SK-N-SH (cell line): ENCODE results near the gene CHST3. TPM values are rescaled to one million over a fixed set of nuclear protein-coding genes. Genes with fewer than 3 reads are reported as not detected.

Experiments used
- CTCF ChIA-PET: fragments of 300-600, 350-600 bp; formaldehyde crosslinking; extraction: SDS; loops from one replicate; lab custom pipeline; 2021; lab: Yijun Ruan, JAX
- POLR2A ChIA-PET: fragments of 350-600 bp; sonication (Branson Sonifier 250); formaldehyde crosslinking; extraction: SDS; loops from one replicate; lab custom pipeline; 2020; ENCODE audit warnings: antibody characterized with exemption, inconsistent platforms; lab: Yijun Ruan, JAX
- DNase-seq: peaks from one replicate; pipeline ENCODE4 v3.0.0; 2012
- H2AFZ ChIP-seq: fragments of 200-600 bp; sonication (generic); 2 replicates; pipeline ENCODE4 v1.8.1; 2016; ENCODE audit warnings: antibody characterized with exemption, mild to moderate bottlenecking, low read depth
- H3F3A ChIP-seq: fragments of 200-600 bp; sonication (generic); replicated peaks from 2 replicates; pipeline ENCODE3; 2016; ENCODE audit warnings: antibody characterized with exemption, mild to moderate bottlenecking; ENCODE audit not compliant: insufficient read depth
- H3K27ac ChIP-seq, 2 experiments: fragments of 200-500 bp in 1 of 2; fragments of 200-600 bp in 1 of 2; sonication (Bioruptor generic) in 1 of 2; sonication (generic), shearing (Covaris generic) in 1 of 2; 2 replicates each; pipeline versions ENCODE4 v1.5.1 to v1.6.1; 2014 to 2016; ENCODE audit warnings: low read depth in 2 of 2, inconsistent platforms in 1 of 2, low read length in 1 of 2, mild to moderate bottlenecking in 1 of 2, mixed read lengths in 1 of 2
- H3K27me3 ChIP-seq: fragments of 200-600 bp; sonication (generic), shearing (Covaris generic); 2 replicates; pipeline ENCODE4 v1.6.1; 2016; ENCODE audit warnings: mixed run types; ENCODE audit not compliant: insufficient read depth
- H3K36me3 ChIP-seq, 2 experiments: fragments of 200-500 bp in 1 of 2; fragments of 200-600 bp in 1 of 2; sonication (Bioruptor generic) in 1 of 2; sonication (generic) in 1 of 2; replicated peaks in 1 of 2; 2 replicates each; pipeline versions ENCODE3 to v1.5.1; 2014 to 2016; ENCODE audit warnings: low read length in 1 of 2, mild to moderate bottlenecking in 1 of 2; ENCODE audit not compliant: insufficient read depth in 2 of 2, control insufficient read depth in 1 of 2
- H3K4me1 ChIP-seq, 2 experiments: fragments of 200-500 bp in 1 of 2; fragments of 200-600 bp in 1 of 2; sonication (Bioruptor generic) in 1 of 2; sonication (generic), shearing (Covaris generic) in 1 of 2; 2 replicates each; pipeline versions ENCODE4 v1.5.1 to v1.6.1; 2014 to 2016; ENCODE audit warnings: low read depth in 1 of 2, low read length in 1 of 2, mixed run types in 1 of 2; ENCODE audit not compliant: insufficient read depth in 2 of 2, control insufficient read depth in 1 of 2
- H3K4me2 ChIP-seq: fragments of 200-600 bp; sonication (generic), shearing (Covaris generic); 2 replicates; pipeline ENCODE4 v1.6.1; 2017; ENCODE audit warnings: mixed run types
- H3K4me3 ChIP-seq, 2 experiments: fragments of 200-500 bp in 1 of 2; fragments of 200-600 bp in 1 of 2; sonication (Bioruptor generic) in 1 of 2; sonication (generic), shearing (Covaris generic) in 1 of 2; 2 replicates each; pipeline versions ENCODE4 v1.5.1 to v1.8.1; 2014 to 2016; ENCODE audit warnings: low read depth in 2 of 2, inconsistent platforms in 1 of 2, low read length in 1 of 2, mild to moderate bottlenecking in 1 of 2, mixed read lengths in 1 of 2, moderate library complexity in 1 of 2
- H3K79me2 ChIP-seq: fragments of 200-600 bp; sonication (generic); 2 replicates; pipeline ENCODE4 v1.8.1; 2017; ENCODE audit warnings: mild to moderate bottlenecking; ENCODE audit not compliant: insufficient read depth
- H3K9ac ChIP-seq: fragments of 200-600 bp; sonication (generic); 2 replicates; pipeline ENCODE4 v1.6.1; 2017; ENCODE audit warnings: mixed run types
- H3K9me2 ChIP-seq: fragments of 200-600 bp; sonication (generic); 2 replicates; pipeline ENCODE4 v1.6.1; 2017; ENCODE audit warnings: mixed run types
- H3K9me3 ChIP-seq: fragments of 200-600 bp; sonication (generic); 2 replicates; pipeline ENCODE4 v1.6.1; 2017; ENCODE audit warnings: mixed run types, mild to moderate bottlenecking, moderate library complexity
- H4K20me1 ChIP-seq: fragments of 200-600 bp; sonication (generic); 2 replicates; pipeline ENCODE4 v1.6.1; 2017; ENCODE audit warnings: mild to moderate bottlenecking, mixed run types; ENCODE audit not compliant: insufficient read depth
- CHD2 ChIP-seq: fragments of 150-350 bp; IDR thresholded peaks from 2 replicates; pipeline ENCODE4 v1.6.1; 2018; ENCODE audit warnings: low read length; ENCODE audit not compliant: partially characterized antibody
- EP300 ChIP-seq, 2 experiments: IDR thresholded peaks; 2 replicates each; pipeline versions ENCODE4 v1.4.0 to v1.6.1; 2012; ENCODE audit warnings: borderline replicate concordance in 1 of 2, low read depth in 1 of 2, low read length in 1 of 2
- FOSL2 ChIP-seq: IDR thresholded peaks from 2 replicates; pipeline ENCODE4 v1.4.0; 2012; ENCODE audit warnings: low read depth, mild to moderate bottlenecking, moderate library complexity, borderline replicate concordance
- FOXJ3 ChIP-seq: sonication (generic); formaldehyde crosslinking; IDR thresholded peaks from 2 replicates; pipeline ENCODE4 v1.5.1; 2020; ENCODE audit warnings: mild to moderate bottlenecking, missing genetic modification reagents
- JUND ChIP-seq: IDR thresholded peaks from 2 replicates; pipeline ENCODE4 v1.4.0; 2012
- MAX ChIP-seq: IDR thresholded peaks from 2 replicates; pipeline ENCODE4 v1.4.0; 2012; ENCODE audit warnings: low read depth
- NFIC ChIP-seq: IDR thresholded peaks from 2 replicates; pipeline ENCODE4 v1.4.0; 2012; ENCODE audit warnings: borderline replicate concordance
- NRF1 ChIP-seq: IDR thresholded peaks from 2 replicates; pipeline ENCODE4 v1.6.1; 2012; ENCODE audit warnings: low read depth, mild to moderate bottlenecking, low read length
- PBX3 ChIP-seq: IDR thresholded peaks from 2 replicates; pipeline ENCODE4; 2012
- RCOR1 ChIP-seq: fragments of 150-350 bp; IDR thresholded peaks from 2 replicates; pipeline ENCODE4 v1.6.1; 2017; ENCODE audit warnings: antibody characterized with exemption, low read length
- RFX5 ChIP-seq: IDR thresholded peaks from 2 replicates; pipeline ENCODE4 v1.6.1; 2012; ENCODE audit warnings: mild to moderate bottlenecking, improper control_type of control experiment, low read length
- TAF1 ChIP-seq: IDR thresholded peaks from 2 replicates; pipeline ENCODE4 v1.6.1; 2012; ENCODE audit warnings: low read depth, mild to moderate bottlenecking, low read length, moderate library complexity, borderline replicate concordance
- TCF12 ChIP-seq: IDR thresholded peaks from 2 replicates; pipeline ENCODE4 v1.4.0; 2012
- TEAD4 ChIP-seq: IDR thresholded peaks from 2 replicates; pipeline ENCODE4 v1.4.0; 2012; ENCODE audit warnings: mild to moderate bottlenecking, borderline replicate concordance; ENCODE audit not compliant: insufficient read depth
- YY1 ChIP-seq: IDR thresholded peaks from 2 replicates; pipeline ENCODE4 v1.4.0; 2012; ENCODE audit warnings: low read depth, mild to moderate bottlenecking
- ZBTB33 ChIP-seq: IDR thresholded peaks from 2 replicates; pipeline ENCODE4 v1.4.0; 2012; ENCODE audit warnings: low read depth, borderline replicate concordance
- WGBS: methylation state at CpG from one replicate; pipeline ENCODE4 v1.1.6; 2017; ENCODE audit warnings: low lambda C conversion rate; 5-methylcytosine and 5-hydroxymethylcytosine counted together
- polyA plus RNA-seq, 3 experiments: library from polyadenylated mRNA; depleted of rRNA; stranded (reverse); fragments of >200 nt; gene quantifications; 2 replicates each; pipeline ENCODE4 v1.2.3, GENCODE V29; 2012
- TF ChIP-seq, protein P1 (sequence below): fragments of 200-600 bp; sonication (generic); IDR thresholded peaks from 2 replicates; pipeline ENCODE4 v1.6.1; 2017; ENCODE audit warnings: antibody characterized with exemption, mild to moderate bottlenecking, moderate library complexity
- TF ChIP-seq, protein P2 (sequence below): fragments of 150-350 bp; IDR thresholded peaks from 2 replicates; pipeline ENCODE4 v1.6.1; 2017; ENCODE audit warnings: antibody characterized with exemption, low read length, low read depth, borderline replicate concordance

CHST3 gene
- polyA plus RNA-seq, 1 of the 3 experiments (the other 2 are of a cell fraction), result 6.0 TPM

DNA sequence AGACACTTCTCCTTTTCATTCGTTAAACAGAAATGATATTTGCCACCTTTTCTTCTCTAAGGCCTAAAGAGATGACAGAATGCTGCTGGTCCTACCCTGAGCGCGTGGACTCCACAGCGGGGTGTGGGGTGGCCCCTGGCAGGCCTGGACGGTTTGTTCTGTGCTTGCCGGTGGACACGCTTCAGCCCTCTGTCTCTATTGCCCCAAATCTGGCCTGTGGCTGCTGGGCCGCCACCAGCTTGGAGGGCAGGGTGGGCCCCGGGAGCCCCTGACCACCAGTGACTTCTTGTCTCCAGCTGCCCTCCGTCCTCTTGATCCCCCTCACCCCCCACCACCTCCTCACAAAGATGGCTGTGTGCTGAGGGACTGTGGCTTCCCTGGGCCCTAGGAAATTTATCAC is 5.7 kb downstream of the CHST3 start:
- Histone ChIP-seq H3K79me2 (peaks cover 98% of the 10 kb centered on the region), H3K4me2 (no peak overlapping the region), H3K4me1 (peaks cover 36 to 48% of the 10 kb centered on the region in 2 experiments; a peak in 3 of 4 replicates), H3K9me2 (no peaks in the 10 kb centered on the region), H2AFZ (no peak overlapping the region), H3K27me3 (no peaks in the 10 kb centered on the region), H3K4me3 (no peak overlapping the region), H3K9me3 (no peaks in the 10 kb centered on the region), H3K36me3 (no peaks in the 10 kb centered on the region), H4K20me1 (peaks cover 38% of the 10 kb centered on the region), H3F3A (peaks cover 21% of the 10 kb centered on the region), H3K27ac (no peak overlapping the region), H3K9ac (no peak overlapping the region)
- POLR2A ChIA-PET, result no interaction called here
- WGBS, result 72% methylated on average over 4 of the region's 10 CpGs
- TF ChIP-seq TAF1, result no peak
- no peak for TF ChIP-seq EP300 (IDR thresholded peaks at IDR 0.05; ENCODE audit: borderline replicate concordance in 1 of 2, low read depth in 1 of 2, low read length in 1 of 2)
- no peak for TF ChIP-seq YY1
- no peak for TF ChIP-seq MAX
- TF ChIP-seq ZBTB33, result no peak
- no peak for TF ChIP-seq NFIC
- no peak for TF ChIP-seq FOSL2
- no peak for TF ChIP-seq TEAD4
- no peak for TF ChIP-seq CHD2
- no peak for TF ChIP-seq NRF1
- no peak for TF ChIP-seq FOXJ3 (CRISPR knock-in tag)
- no peak for TF ChIP-seq RCOR1
- no peak for TF ChIP-seq RFX5
- no peak for TF ChIP-seq PBX3
- no peak for TF ChIP-seq JUND
- no peak for TF ChIP-seq TCF12
- TF ChIP-seq, protein P1, sequence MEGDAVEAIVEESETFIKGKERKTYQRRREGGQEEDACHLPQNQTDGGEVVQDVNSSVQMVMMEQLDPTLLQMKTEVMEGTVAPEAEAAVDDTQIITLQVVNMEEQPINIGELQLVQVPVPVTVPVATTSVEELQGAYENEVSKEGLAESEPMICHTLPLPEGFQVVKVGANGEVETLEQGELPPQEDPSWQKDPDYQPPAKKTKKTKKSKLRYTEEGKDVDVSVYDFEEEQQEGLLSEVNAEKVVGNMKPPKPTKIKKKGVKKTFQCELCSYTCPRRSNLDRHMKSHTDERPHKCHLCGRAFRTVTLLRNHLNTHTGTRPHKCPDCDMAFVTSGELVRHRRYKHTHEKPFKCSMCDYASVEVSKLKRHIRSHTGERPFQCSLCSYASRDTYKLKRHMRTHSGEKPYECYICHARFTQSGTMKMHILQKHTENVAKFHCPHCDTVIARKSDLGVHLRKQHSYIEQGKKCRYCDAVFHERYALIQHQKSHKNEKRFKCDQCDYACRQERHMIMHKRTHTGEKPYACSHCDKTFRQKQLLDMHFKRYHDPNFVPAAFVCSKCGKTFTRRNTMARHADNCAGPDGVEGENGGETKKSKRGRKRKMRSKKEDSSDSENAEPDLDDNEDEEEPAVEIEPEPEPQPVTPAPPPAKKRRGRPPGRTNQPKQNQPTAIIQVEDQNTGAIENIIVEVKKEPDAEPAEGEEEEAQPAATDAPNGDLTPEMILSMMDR, result no peak
- TF ChIP-seq, protein P2, sequence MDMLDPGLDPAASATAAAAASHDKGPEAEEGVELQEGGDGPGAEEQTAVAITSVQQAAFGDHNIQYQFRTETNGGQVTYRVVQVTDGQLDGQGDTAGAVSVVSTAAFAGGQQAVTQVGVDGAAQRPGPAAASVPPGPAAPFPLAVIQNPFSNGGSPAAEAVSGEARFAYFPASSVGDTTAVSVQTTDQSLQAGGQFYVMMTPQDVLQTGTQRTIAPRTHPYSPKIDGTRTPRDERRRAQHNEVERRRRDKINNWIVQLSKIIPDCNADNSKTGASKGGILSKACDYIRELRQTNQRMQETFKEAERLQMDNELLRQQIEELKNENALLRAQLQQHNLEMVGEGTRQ, result no peak
- CTCF ChIA-PET, result interaction anchor here (1.0 to 1.6 kb wide), 4 partner anchors 14 to 79 kb away, joined by 3 to 5 read pairs (median 4); no protein-coding TSS in a partner anchor
- peak; percentile 12 for DNase-seq
